T-helper 2 cell treated with Interferon-gamma antibody and Interleukin-4, amounts not matched to agents 5 μg/mL and 100 μg/mL, for 36 hours (primary cell): ENCODE results near the gene SUGT1.
"Not testable (repeated sequence)": the region's sequence is repeated elsewhere in the genome, so short reads cannot be mapped to it uniquely, and the experiment has no call there.

Experiments used
- DNase-seq: peaks from one replicate; pipeline ENCODE4 v3.0.0; 2021; ENCODE audit warnings: low spot score
- H3K27ac Mint-ChIP-seq: one replicate; pipeline ENCODE4 v1.8.0; 2021; ENCODE audit warnings: mild to moderate bottlenecking, mixed read lengths
- H3K27me3 Mint-ChIP-seq: one replicate; pipeline ENCODE4 v1.8.0; 2021; ENCODE audit warnings: low read depth, mixed read lengths
- H3K36me3 Mint-ChIP-seq: one replicate; pipeline ENCODE4 v1.8.0; 2021; ENCODE audit warnings: low read depth, mixed read lengths
- H3K4me1 Mint-ChIP-seq: one replicate; pipeline ENCODE4 v1.8.0; 2021; ENCODE audit warnings: low read depth, mixed read lengths
- H3K4me3 Mint-ChIP-seq: one replicate; pipeline ENCODE4 v1.8.0; 2022; ENCODE audit warnings: mild to moderate bottlenecking, moderate library complexity, mixed read lengths
- H3K9me3 Mint-ChIP-seq: one replicate; pipeline ENCODE4 v1.8.0; 2021; ENCODE audit warnings: mixed read lengths

SUGT1 gene

GRCh38 chr13:52701728-52702465 is 49.3 kb downstream of the SUGT1 start:
- no peak overlapping the region for H3K27ac Mint-ChIP-seq
- no peak for DNase-seq
- H3K4me3 Mint-ChIP-seq, result no peak overlapping the region
- H3K36me3 Mint-ChIP-seq, result peaks cover 3% of the 10 kb centered on the region
- no peaks in the 10 kb centered on the region for H3K27me3 Mint-ChIP-seq
- H3K4me1 Mint-ChIP-seq, result peaks cover 3% of the 10 kb centered on the region
- H3K9me3 Mint-ChIP-seq, result no peaks in the 10 kb centered on the region

- peaks cover 3% of the 10 kb centered on the region for H3K4me1 Mint-ChIP-seq
- DNase-seq, result no peak
- H3K36me3 Mint-ChIP-seq, result no peaks in the 10 kb centered on the region
- H3K27me3 Mint-ChIP-seq, result no peaks in the 10 kb centered on the region
- H3K27ac Mint-ChIP-seq, result no peak overlapping the region
- no peaks in the 10 kb centered on the region for H3K9me3 Mint-ChIP-seq
- no peak overlapping the region for H3K4me3 Mint-ChIP-seq
Observed at GRCh38 chr13:52703482-52703881, 50.8 kb downstream of the SUGT1 start.

GRCh38 chr13:52706081-52706480 is 53.4 kb downstream of the SUGT1 start:
- no peak overlapping the region for H3K4me3 Mint-ChIP-seq
- H3K27ac Mint-ChIP-seq, result no peak overlapping the region
- H3K9me3 Mint-ChIP-seq, result no peaks in the 10 kb centered on the region
- no peaks in the 10 kb centered on the region for H3K36me3 Mint-ChIP-seq
- DNase-seq, result no peak
- peaks cover 3% of the 10 kb centered on the region for H3K4me1 Mint-ChIP-seq
- no peaks in the 10 kb centered on the region for H3K27me3 Mint-ChIP-seq

DNA sequence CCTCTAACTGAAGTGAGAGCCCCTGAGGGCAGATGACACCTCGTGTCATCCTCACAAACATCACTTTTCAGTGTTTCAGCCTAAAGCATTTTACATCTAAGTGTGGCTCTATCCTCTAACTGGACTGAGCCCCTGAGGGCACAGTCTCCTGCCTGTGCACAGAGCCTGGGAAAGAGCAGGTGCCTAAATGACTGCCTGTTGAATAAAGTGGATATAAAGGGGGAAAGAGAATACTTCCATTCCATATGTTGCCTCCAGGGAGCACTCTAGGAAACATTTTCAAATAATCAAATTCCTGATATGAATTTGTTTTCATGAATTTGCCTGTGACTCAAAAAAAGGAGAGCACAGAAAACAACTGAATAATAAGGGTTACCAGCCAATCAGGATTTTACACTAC is 54.7 kb downstream of the SUGT1 start:
- Mint-ChIP-seq H3K27me3 (no peaks in the 10 kb centered on the region), H3K27ac (no peak overlapping the region), H3K36me3 (no peaks in the 10 kb centered on the region), H3K4me1 (no peaks in the 10 kb centered on the region), H3K4me3 (no peak overlapping the region), H3K9me3 (no peaks in the 10 kb centered on the region)
- no peak for DNase-seq

DNA sequence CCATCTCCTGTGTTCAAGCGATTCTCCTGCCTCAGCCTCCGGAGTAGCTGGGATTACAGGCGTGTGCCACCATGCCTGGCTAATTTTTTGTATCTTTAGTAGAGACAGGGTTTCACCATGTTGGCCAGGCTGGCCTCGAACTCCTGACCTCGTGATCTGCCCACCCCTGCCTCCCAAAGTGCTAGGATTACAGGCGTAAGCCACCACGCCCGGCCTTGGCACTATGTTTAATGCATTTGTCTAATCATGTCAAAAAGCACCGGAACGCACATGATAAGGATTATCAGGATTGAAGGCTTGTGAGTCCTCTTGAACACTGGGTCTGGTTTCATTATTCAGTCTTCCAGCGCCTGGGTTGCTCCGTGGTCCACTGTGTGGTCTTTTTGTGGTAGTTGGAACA is 55.6 kb downstream of the SUGT1 start:
- H3K4me1 Mint-ChIP-seq, DNase-seq, H3K27me3 Mint-ChIP-seq, H3K27ac Mint-ChIP-seq, H3K4me3 Mint-ChIP-seq, H3K9me3 Mint-ChIP-seq, H3K36me3 Mint-ChIP-seq: not testable (repeated sequence)

- Mint-ChIP-seq H3K27me3 (peaks cover 10% of the 10 kb centered on the region), H3K4me1 (no peaks in the 10 kb centered on the region), H3K4me3 (no peak overlapping the region), H3K27ac (no peak overlapping the region), H3K36me3 (no peaks in the 10 kb centered on the region), H3K9me3 (no peaks in the 10 kb centered on the region)
- no peak for DNase-seq
Observed at GRCh38 chr13:52711286-52711685, 58.6 kb downstream of the SUGT1 start.

DNA sequence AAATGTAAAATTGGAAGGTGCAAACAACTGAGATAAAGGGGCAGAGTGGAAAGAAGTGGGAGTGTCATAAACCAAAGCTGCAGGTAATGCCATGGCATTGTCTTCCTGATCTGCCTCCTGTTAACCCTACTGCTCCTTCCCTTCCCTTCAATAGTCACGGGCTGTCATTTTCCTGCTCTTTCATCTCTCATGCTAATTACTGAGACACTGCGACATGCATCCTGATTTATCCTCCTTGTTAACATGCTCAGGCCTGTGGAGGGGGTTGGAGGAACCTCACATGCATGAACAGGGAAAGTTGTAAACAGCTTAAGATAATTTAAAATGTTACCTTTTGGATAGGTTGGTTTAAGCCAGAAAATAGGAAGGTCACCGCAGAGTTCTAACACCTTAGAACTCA is 59.7 kb downstream of the SUGT1 start:
- Mint-ChIP-seq H3K36me3 (no peaks in the 10 kb centered on the region), H3K9me3 (no peaks in the 10 kb centered on the region), H3K4me3 (no peak overlapping the region), H3K4me1 (no peaks in the 10 kb centered on the region), H3K27ac (no peak overlapping the region), H3K27me3 (peaks cover 16% of the 10 kb centered on the region)
- DNase-seq, result no peak

GRCh38 chr13:52713894-52714293 is 61.3 kb downstream of the SUGT1 start:
- H3K36me3 Mint-ChIP-seq, result no peaks in the 10 kb centered on the region
- H3K4me3 Mint-ChIP-seq, result no peak overlapping the region
- peaks cover 4% of the 10 kb centered on the region for H3K9me3 Mint-ChIP-seq
- DNase-seq, result no peak
- H3K27me3 Mint-ChIP-seq, result peaks cover 16% of the 10 kb centered on the region
- no peaks in the 10 kb centered on the region for H3K4me1 Mint-ChIP-seq
- no peak overlapping the region for H3K27ac Mint-ChIP-seq

DNA sequence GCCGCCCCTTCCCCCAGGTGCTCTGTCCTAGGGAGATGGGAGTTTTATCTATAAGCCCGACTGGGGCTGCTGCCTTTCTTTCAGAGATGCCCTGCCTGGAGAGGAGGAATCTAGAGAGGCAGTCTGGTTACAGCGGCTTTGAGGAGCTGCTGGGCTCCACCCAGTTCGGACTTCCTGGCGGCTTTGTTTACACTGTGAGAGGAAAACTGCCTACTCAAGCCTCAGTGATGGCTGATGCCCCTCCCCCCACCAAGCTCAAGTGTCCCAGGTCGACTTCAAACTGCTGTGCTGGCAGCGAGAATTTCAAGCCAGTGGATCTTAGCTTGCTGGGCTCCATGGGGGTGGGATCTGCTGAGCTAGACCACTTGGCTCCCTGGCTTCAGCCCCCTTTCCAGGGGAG is 68.3 kb downstream of the SUGT1 start:
- not testable (repeated sequence) for H3K4me3 Mint-ChIP-seq, H3K4me1 Mint-ChIP-seq, DNase-seq, H3K27me3 Mint-ChIP-seq, H3K27ac Mint-ChIP-seq, H3K36me3 Mint-ChIP-seq, H3K9me3 Mint-ChIP-seq

- DNase-seq, H3K36me3 Mint-ChIP-seq, H3K4me3 Mint-ChIP-seq, H3K9me3 Mint-ChIP-seq, H3K27ac Mint-ChIP-seq, H3K27me3 Mint-ChIP-seq, H3K4me1 Mint-ChIP-seq: not testable (repeated sequence)
Observed at GRCh38 chr13:52721356-52721755, 68.7 kb downstream of the SUGT1 start.

GRCh38 chr13:52723181-52723580 is 70.5 kb downstream of the SUGT1 start:
- Mint-ChIP-seq H3K9me3 (peaks cover 4% of the 10 kb centered on the region), H3K27me3 (peaks cover 6% of the 10 kb centered on the region), H3K27ac (no peak overlapping the region), H3K4me3 (no peak overlapping the region), H3K36me3 (no peaks in the 10 kb centered on the region), H3K4me1 (peaks cover 2% of the 10 kb centered on the region)
- DNase-seq, result no peak

- H3K4me3 Mint-ChIP-seq, result no peak overlapping the region
- DNase-seq, result no peak
- H3K4me1 Mint-ChIP-seq, result peaks cover 2% of the 10 kb centered on the region
- no peaks in the 10 kb centered on the region for H3K9me3 Mint-ChIP-seq
- peaks cover 3% of the 10 kb centered on the region for H3K27me3 Mint-ChIP-seq
- H3K36me3 Mint-ChIP-seq, result no peaks in the 10 kb centered on the region
- H3K27ac Mint-ChIP-seq, result no peak overlapping the region
Observed at GRCh38 chr13:52725302-52725701, 72.7 kb downstream of the SUGT1 start.

- H3K27me3 Mint-ChIP-seq, result peaks cover 3% of the 10 kb centered on the region
- no peaks in the 10 kb centered on the region for H3K36me3 Mint-ChIP-seq
Observed at GRCh38 chr13:52726258-52726657, 73.6 kb downstream of the SUGT1 start.

DNA sequence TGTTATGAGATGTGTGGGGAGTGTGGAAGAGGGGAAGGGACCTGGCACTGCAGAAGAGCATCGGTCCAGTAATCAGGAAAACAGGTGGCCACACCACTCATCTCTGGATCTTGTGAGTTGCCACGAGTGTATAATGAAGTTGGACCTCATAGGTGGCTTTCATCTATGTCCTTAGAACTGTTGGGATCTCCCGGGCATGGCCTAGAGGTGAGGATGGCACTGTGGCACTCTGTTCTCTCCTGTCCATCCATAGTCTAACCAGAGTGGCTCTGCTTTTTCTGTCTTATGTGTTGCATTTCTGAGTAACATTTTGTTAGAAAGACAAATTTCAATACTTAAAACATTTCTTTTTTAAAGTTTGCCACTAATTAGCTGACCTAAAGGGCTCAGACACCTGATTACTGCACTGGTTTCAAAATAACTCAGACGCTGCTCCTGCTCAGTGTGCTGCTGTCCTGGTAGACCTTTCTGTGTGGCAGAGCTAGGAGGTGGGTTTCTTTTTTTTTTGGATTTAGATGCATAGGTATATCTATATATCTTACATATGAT is 81.5 kb downstream of the SUGT1 start:
- H3K9me3 Mint-ChIP-seq, result no peaks in the 10 kb centered on the region
- no peak overlapping the region for H3K27ac Mint-ChIP-seq
- no peak overlapping the region for H3K4me3 Mint-ChIP-seq

More at GRCh38 chr13:52726258-52726657, 73.6 kb downstream of the SUGT1 start:
- H3K4me3 Mint-ChIP-seq, result no peak overlapping the region
- H3K4me1 Mint-ChIP-seq, result peaks cover 2% of the 10 kb centered on the region
- H3K27ac Mint-ChIP-seq, result no peak overlapping the region
- no peak for DNase-seq
- no peaks in the 10 kb centered on the region for H3K9me3 Mint-ChIP-seq

DNA sequence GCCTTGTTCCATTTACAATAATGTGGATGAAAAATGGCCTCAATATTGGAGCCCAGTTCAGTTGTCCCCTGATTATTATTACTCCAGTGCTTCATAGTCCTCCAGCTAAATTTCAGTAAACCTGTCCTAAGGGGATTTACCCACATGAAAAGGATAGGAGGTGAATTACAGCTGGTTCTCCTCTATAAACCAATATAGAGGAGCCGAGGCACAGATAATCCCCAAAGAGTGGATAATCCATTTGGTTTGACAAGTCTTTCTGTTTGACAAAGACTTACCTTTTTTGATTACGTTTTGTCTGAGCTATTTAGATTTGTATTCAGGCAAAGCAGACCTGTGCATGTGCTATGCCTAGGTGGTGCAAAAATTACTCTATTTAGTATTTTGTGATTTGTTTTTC is 84.3 kb downstream of the SUGT1 start:
- H3K9me3 Mint-ChIP-seq, result no peaks in the 10 kb centered on the region
- H3K4me3 Mint-ChIP-seq, result no peak overlapping the region
- H3K27me3 Mint-ChIP-seq, result peaks cover 37% of the 10 kb centered on the region
- H3K36me3 Mint-ChIP-seq, result no peaks in the 10 kb centered on the region
- no peak overlapping the region for H3K27ac Mint-ChIP-seq
- H3K4me1 Mint-ChIP-seq, result no peaks in the 10 kb centered on the region
- DNase-seq, result no peak

More for the DNA sequence above, 81.5 kb downstream of the SUGT1 start:
- DNase-seq, result no peak
- no peaks in the 10 kb centered on the region for H3K4me1 Mint-ChIP-seq
- no peaks in the 10 kb centered on the region for H3K36me3 Mint-ChIP-seq
- H3K27me3 Mint-ChIP-seq, result peaks cover 17% of the 10 kb centered on the region
